Kidney epithelial cell (primary cell): ENCODE results near the gene LTO1. TPM values are rescaled to one million over a fixed set of nuclear protein-coding genes. Genes with fewer than 3 reads are reported as not detected.
"Not testable (repeated sequence)": the region's sequence is repeated elsewhere in the genome, so short reads cannot be mapped to it uniquely, and the experiment has no call there.

Source experiments
- DNase-seq: peaks from one replicate; pipeline ENCODE4 v3.0.0-alpha.2; 2010; ENCODE audit warnings: low read depth
- H3K27me3 ChIP-seq: 2 replicates; pipeline ENCODE4 v1.6.0; 2011; ENCODE audit warnings: low read length; ENCODE audit not compliant: control insufficient read depth, insufficient read depth
- H3K36me3 ChIP-seq: 2 replicates; pipeline ENCODE4 v1.5.1; 2011; ENCODE audit warnings: low read length; ENCODE audit not compliant: control insufficient read depth, insufficient read depth
- H3K4me3 ChIP-seq: 2 replicates; pipeline ENCODE4 v1.5.1; 2011; ENCODE audit warnings: low read depth, mild to moderate bottlenecking, control low read depth, low read length
- total RNA-seq: library from RNA; depleted of rRNA; stranded (reverse); fragments of >200 nt; gene quantifications from 2 replicates; pipeline ENCODE4 v1.2.3, GENCODE V29; 2015
- TF ChIP-seq, protein P1 (sequence below): IDR thresholded peaks from 2 replicates; pipeline ENCODE4 v1.5.1; 2011; ENCODE audit warnings: mild to moderate bottlenecking, moderate library complexity, low read length, control low read depth, inconsistent platforms; ENCODE audit not compliant: insufficient read depth, poor library complexity, severe bottlenecking

LTO1 gene
- total RNA-seq, 1 donor from 2014 or later: 18.6 TPM

- H3K27me3 ChIP-seq: peaks cover 13% of the 10 kb centered on the region
- TF ChIP-seq, protein P1, sequence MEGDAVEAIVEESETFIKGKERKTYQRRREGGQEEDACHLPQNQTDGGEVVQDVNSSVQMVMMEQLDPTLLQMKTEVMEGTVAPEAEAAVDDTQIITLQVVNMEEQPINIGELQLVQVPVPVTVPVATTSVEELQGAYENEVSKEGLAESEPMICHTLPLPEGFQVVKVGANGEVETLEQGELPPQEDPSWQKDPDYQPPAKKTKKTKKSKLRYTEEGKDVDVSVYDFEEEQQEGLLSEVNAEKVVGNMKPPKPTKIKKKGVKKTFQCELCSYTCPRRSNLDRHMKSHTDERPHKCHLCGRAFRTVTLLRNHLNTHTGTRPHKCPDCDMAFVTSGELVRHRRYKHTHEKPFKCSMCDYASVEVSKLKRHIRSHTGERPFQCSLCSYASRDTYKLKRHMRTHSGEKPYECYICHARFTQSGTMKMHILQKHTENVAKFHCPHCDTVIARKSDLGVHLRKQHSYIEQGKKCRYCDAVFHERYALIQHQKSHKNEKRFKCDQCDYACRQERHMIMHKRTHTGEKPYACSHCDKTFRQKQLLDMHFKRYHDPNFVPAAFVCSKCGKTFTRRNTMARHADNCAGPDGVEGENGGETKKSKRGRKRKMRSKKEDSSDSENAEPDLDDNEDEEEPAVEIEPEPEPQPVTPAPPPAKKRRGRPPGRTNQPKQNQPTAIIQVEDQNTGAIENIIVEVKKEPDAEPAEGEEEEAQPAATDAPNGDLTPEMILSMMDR: no peak
- no peaks in the 10 kb centered on the region for H3K36me3 ChIP-seq
- no peak overlapping the region for H3K4me3 ChIP-seq
- no peak for DNase-seq
Measured at GRCh38 chr11:69694781-69695180, 19.6 kb upstream of the LTO1 start.

DNA sequence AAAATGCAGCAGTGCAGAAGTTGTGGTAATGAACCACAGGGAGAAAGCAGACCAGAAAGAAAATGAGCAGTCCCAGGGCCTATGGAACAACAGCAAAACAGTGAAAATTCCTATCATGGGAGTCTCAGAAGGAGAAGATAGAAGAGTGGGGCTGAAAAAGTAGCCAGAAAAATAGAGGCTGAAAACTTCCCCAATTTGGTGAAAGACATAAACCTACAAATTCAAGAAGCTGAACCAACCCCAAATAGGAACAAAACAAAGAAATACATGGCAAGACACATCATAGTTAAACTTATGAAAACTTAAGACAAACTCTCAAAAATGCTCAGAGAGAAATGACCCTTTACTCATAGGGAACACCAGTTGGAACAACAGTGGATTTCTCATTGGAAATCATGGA lies 17.3 kb upstream of the LTO1 start:
- H3K36me3 ChIP-seq: no peaks in the 10 kb centered on the region
- H3K4me3 ChIP-seq: no peak overlapping the region
- DNase-seq: no peak
- TF ChIP-seq, protein P1: no peak
- peaks cover 13% of the 10 kb centered on the region for H3K27me3 ChIP-seq

DNA sequence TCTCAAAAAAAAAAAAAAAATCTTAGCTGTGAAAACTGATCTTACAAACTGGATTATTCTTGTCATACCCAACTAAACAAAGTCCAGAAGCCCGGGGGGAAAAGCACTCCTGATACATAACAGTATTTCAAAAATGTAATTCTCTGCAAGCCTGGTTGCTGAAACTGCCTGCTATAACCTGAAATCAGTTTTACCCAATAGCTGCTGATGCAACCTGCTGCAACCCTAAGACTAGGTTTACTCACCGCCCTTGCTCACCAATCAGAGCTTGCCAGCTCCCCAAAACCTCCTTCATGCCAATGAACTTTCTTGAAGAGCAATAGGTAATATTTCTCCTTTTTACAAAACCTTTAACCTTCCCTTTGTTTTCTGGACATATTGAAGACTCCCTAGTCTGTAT lies 16.3 kb upstream of the LTO1 start:
- Histone ChIP-seq H3K4me3 (no peak overlapping the region), H3K27me3 (peaks cover 5% of the 10 kb centered on the region), H3K36me3 (no peaks in the 10 kb centered on the region)
- TF ChIP-seq, protein P1: no peak
- DNase-seq: no peak

- Histone ChIP-seq H3K36me3 (no peaks in the 10 kb centered on the region), H3K27me3 (peaks cover 6% of the 10 kb centered on the region), H3K4me3 (no peak overlapping the region)
- DNase-seq: no peak
- TF ChIP-seq, protein P1: no peak
Measured at GRCh38 chr11:69689484-69690319, 14.5 kb upstream of the LTO1 start.

DNA sequence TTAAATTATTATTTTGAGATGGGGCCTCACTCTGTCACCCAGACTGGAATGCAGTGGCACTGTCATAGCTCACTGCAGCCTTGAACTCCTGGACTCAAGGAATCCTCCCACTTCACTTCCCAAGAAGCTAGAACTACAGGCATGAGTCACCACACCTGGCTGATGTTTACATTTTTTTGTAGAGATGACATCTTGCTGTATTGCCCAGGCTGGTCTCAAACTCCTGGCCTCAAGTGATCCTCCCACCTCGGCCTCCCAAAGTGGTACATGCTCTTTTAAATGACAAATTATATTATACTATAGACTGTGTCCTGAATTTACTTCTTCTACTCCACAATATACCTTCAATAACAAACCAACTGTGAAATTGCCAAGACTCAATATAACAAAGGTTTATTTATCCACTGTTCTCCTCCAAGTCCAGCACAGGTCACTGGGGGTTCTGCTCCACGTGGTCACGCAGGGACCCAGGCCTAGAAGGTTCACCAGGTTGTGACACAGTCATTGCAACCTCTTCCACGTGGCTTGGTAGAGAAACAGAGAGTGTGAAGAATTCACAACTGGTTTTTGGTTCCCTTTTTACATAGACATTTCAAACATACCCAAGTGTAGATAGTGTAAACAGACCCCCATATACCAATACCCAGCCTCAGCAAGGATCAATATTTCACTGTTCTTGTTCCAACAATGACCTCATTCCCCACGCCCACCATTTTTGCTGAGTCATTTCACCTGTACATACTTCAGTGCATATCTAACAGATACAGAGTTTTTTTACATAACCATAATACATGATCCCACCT lies 13.0 kb upstream of the LTO1 start:
- not testable (repeated sequence) for H3K36me3 ChIP-seq, H3K4me3 ChIP-seq, H3K27me3 ChIP-seq, DNase-seq

GRCh38 chr11:69686856-69687255 lies 11.7 kb upstream of the LTO1 start:
- Histone ChIP-seq H3K36me3 (no peaks in the 10 kb centered on the region), H3K4me3 (no peak overlapping the region), H3K27me3 (peaks cover 5% of the 10 kb centered on the region)
- TF ChIP-seq, protein P1: no peak
- no peak for DNase-seq
